Measurements from ENCODE around the gene SLC9A7. TPM values are rescaled to one million over a fixed set of nuclear protein-coding genes. Genes with fewer than 3 reads are reported as not detected.

SLC9A7 gene
- total RNA-seq, 1 donor: 46.6 TPM

GRCh38 chrX:46695491-46695890 is 63.4 kb downstream of the SLC9A7 start:
- no peak for DNase-seq (ENCODE audit: low read depth)
- H3K4me3 ChIP-seq (ENCODE audit: low read depth, low read length): no peak overlapping the region
- no peak for TF ChIP-seq CTCF (IDR thresholded peaks at IDR 0.05; ENCODE audit: insufficient read depth, low read depth, low read length)

GRCh38 chrX:46694549-46694948 is 64.4 kb downstream of the SLC9A7 start:
- H3K4me3 ChIP-seq (ENCODE audit: low read depth, low read length): no peak overlapping the region
- DNase-seq (ENCODE audit: low read depth): no peak
- TF ChIP-seq CTCF (IDR thresholded peaks at IDR 0.05; ENCODE audit: insufficient read depth, low read depth, low read length): no peak

- DNase-seq (ENCODE audit: low read depth): no peak
- H3K4me3 ChIP-seq (ENCODE audit: low read depth, low read length): no peak overlapping the region
- TF ChIP-seq CTCF (IDR thresholded peaks at IDR 0.05; ENCODE audit: insufficient read depth, low read depth, low read length): no peak
These were observed 65.8 kb downstream of the SLC9A7 start for GRCh38 chrX:46693149-46693548.

- no peak for DNase-seq (ENCODE audit: low read depth)
- H3K4me3 ChIP-seq (ENCODE audit: low read depth, low read length): no peak overlapping the region
- no peak for TF ChIP-seq CTCF (IDR thresholded peaks at IDR 0.05; ENCODE audit: insufficient read depth, low read depth, low read length)
These were observed 68.1 kb downstream of the SLC9A7 start for GRCh38 chrX:46690818-46691217.

GRCh38 chrX:46687619-46688018 is 71.3 kb downstream of the SLC9A7 start:
- no peak overlapping the region for H3K4me3 ChIP-seq (ENCODE audit: low read depth, low read length)
- TF ChIP-seq CTCF (IDR thresholded peaks at IDR 0.05; ENCODE audit: insufficient read depth, low read depth, low read length): no peak
- peak; percentile 35 for DNase-seq (ENCODE audit: low read depth)

- peak; percentile 68 for TF ChIP-seq CTCF (IDR thresholded peaks at IDR 0.05; ENCODE audit: insufficient read depth, low read depth, low read length)
- DNase-seq (ENCODE audit: low read depth): peak; percentile 48
- H3K4me3 ChIP-seq (ENCODE audit: low read depth, low read length): no peak overlapping the region
These were observed 72.8 kb downstream of the SLC9A7 start for GRCh38 chrX:46686003-46686645.

- TF ChIP-seq CTCF (IDR thresholded peaks at IDR 0.05; ENCODE audit: insufficient read depth, low read depth, low read length): no peak
- no peak for DNase-seq (ENCODE audit: low read depth)
- no peak overlapping the region for H3K4me3 ChIP-seq (ENCODE audit: low read depth, low read length)
These were observed 75.9 kb downstream of the SLC9A7 start for GRCh38 chrX:46683048-46683447.
